PFSK-1 (cell line): ENCODE results near the gene TMEM72.

ENCODE experiments used
- POLR2AphosphoS5 ChIP-seq: IDR thresholded peaks from 2 replicates; pipeline ENCODE4 v1.6.1; 2012; ENCODE audit warnings: low read depth, mild to moderate bottlenecking, control low read depth, low read length, moderate library complexity
- SIN3A ChIP-seq: IDR thresholded peaks from 2 replicates; pipeline ENCODE4 v1.6.1; 2012; ENCODE audit warnings: mild to moderate bottlenecking, low read length, moderate library complexity, borderline replicate concordance; ENCODE audit not compliant: insufficient read depth
- TAF1 ChIP-seq: IDR thresholded peaks from 2 replicates; pipeline ENCODE4 v1.6.1; 2012; ENCODE audit warnings: low read length, control low read depth, borderline replicate concordance; ENCODE audit not compliant: insufficient read depth

- TF ChIP-seq TAF1 = no peak
- no peak for TF ChIP-seq POLR2AphosphoS5
- TF ChIP-seq SIN3A = no peak
These were observed 65.4 kb downstream of the TMEM72 start for GRCh38 chr10:44976352-44977198.
